Posterior cingulate gyrus (tissue), 11 donors: ENCODE data around the gene PLA2G10.
A peak's percentile ranks its signal among the peaks of the same experiment; 100 is the strongest.
"Not testable (repeated sequence)": the region's sequence is repeated elsewhere in the genome, so short reads cannot be mapped to it uniquely, and the experiment has no call there.

ENCODE experiments used
- DNase-seq, 10 donors: peaks; one replicate each; pipeline versions ENCODE4 v3.0.0 to v3.0.0-alpha.2; 2020 to 2021; ENCODE audit warnings: mixed read lengths in 3 of 10
- intact Hi-C: fragments of 100-400 bp; cut with DNase I; formaldehyde crosslinking; loops from one replicate; pipeline ENCODE4 v1.15.1; 2023

The PLA2G10 gene

DNA sequence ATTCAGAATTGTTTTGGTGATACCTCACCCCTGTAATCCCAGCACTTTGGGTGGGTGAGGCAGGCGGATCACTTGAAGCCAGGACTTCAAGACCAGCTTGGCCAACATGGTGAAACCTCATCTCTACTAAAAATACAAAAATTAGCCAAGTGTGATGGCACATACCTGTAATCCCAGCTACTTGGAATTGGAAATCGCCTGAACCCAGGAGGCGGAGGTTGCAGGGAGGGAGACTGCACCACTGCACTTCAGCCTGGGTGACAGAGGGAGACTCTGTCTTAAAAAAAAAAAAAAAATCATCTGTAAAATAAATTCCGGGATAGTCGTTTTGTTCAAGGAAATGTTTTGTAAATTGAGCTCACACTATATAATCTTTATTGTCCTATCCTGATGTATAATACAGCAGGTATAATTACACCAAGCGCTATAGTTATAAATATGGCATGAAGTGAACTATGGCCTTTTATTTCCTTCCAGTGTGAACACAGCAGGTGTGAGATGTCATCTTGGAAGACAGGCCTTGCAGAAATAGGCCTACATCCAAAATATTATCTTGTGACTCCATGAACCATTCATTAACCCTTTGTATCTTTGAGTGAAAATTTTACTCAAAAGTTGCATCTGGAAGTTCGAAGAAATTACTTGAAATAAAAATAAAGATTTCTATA, 25.4 kb downstream of the PLA2G10 start:
- intact Hi-C loops: no loop called here
- DNase-seq: peak in 1 of 10 donors; percentile 9

DNA sequence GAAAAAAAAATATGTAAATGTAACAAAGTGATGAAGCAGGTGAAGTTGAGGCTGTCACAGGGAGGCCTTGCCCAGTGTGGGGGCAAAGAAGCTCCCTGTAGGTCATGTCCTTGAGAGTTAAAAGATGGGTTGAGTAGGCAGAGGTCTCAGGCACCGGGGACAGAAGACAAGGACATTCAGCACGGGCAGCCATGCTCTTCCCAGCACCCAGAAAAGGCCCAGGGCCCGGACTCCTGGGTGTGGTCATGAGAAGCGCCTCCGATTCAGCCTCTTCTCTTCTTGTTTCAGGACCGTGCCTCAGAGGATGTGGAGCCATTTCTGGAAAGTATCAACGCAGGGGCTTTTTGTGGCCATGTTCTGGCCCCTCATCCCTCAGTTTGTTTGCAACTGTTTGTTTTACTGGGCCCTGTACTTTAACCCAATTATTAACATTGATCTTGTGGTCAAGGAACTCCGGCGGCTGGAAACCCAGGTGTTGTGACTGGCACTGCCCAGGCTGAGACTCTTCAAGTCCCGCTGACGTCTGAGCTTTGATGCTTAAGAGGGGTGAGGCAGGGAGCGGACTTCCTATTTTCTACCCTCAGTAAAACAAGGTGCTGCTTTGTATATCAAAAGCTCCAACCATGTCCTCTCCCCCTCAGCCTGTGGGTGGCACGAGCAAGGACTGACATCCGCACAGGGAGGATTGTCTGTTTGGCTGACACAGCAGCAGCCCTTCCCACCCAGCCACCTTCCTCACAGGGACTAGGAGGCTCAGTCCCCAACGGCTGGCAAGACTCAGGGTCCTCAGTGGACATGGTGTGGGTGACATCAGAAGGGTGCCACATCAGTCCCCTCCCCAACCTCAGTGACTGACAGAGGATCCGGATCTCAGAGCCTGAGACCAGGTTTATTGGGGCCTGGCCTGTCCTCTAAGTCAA, 26.5 kb downstream of the PLA2G10 start:
- intact Hi-C loops: no loop called here
- peak in 1 of 10 donors; percentile 57 for DNase-seq

- intact Hi-C loops: no loop called here
- no peak for DNase-seq
Observed at GRCh38 chr16:14658063-14658462, 36.0 kb downstream of the PLA2G10 start.

GRCh38 chr16:14652726-14653125, 41.4 kb downstream of the PLA2G10 start:
- DNase-seq: peak in 1 of 10 donors; percentile 44
- intact Hi-C loops: no loop called here

DNA sequence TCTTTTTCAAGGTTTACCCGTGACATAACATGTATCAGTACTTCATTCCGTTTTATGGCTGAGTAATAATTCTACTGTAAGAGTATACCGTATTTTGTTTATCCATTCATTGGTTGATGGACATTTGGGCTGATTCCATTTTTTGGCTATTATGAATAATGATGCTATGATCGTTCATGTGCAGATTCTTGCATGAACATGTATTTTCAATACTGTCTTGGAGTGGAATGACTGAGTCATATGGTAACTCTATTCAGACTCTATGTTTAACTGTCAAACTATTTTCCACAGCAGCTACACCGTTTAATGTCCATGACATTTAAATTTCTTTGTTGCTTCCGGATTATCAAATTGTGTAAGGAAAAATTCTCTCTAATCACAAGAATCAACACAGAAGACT, 43.5 kb downstream of the PLA2G10 start:
- no peak for DNase-seq
- intact Hi-C loops: no loop called here

GRCh38 chr16:14649816-14650215, 44.3 kb downstream of the PLA2G10 start:
- DNase-seq: peak in 2 of 10 donors; percentile 48 to 56
- intact Hi-C loops: no loop called here

GRCh38 chr16:14641926-14642325, 52.2 kb downstream of the PLA2G10 start:
- intact Hi-C loops: no loop called here
- peak in 2 of 10 donors; percentile 52 to 56 for DNase-seq

GRCh38 chr16:14641206-14641605, 52.9 kb downstream of the PLA2G10 start:
- DNase-seq: peak in 1 of 10 donors; percentile 36
- intact Hi-C loops: no loop called here

- DNase-seq: peak in 2 of 10 donors; percentile 1 to 11
- intact Hi-C loops: no loop called here
Observed at GRCh38 chr16:14640538-14640937, 53.6 kb downstream of the PLA2G10 start.

GRCh38 chr16:14636951-14637240, 57.2 kb downstream of the PLA2G10 start:
- intact Hi-C loops: loop anchor here (10.0 kb wide), 1 partner anchor 332 kb away; no protein-coding TSS in a partner anchor
- DNase-seq: not testable (repeated sequence)

DNA sequence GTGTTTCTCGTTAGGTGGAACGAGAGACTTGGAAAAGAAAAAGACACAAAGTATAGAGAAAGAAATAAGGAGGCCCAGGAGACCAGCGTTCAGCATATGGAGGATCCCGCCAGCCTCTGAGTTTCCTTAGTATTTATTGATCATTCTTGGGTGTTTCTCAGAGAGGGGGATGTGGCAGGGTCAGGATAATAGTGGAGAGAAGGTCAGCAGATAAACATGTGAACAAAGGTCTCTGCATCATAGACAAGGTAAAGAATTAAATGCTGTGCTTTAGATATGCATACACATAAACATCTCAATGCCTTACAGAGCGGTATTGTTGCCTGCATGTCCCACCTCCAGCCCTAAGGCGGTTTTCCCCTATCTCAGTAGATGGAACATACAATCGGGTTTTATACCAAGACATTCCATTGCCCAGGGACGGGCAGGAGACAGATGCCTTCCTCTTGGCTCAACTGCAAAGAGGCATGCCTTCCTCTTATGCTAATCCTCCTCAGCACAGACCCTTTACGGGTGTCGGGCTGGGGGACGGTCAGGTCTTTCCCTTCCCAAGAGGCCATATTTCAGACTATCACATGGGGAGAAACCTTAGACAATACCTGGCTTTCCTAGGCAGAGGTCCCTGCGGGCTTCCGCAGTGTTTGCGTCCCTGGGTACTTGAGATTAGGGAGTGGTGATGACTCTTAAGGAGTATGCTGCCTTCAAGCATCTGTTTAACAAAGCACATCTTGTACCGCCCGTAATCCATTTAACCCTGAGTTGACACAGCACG, 57.7 kb downstream of the PLA2G10 start:
- DNase-seq: peak in 2 of 10 donors; percentile 27 to 35
- intact Hi-C loops: loop anchor here (10.0 kb wide), 1 partner anchor 332 kb away; no protein-coding TSS in a partner anchor

DNA sequence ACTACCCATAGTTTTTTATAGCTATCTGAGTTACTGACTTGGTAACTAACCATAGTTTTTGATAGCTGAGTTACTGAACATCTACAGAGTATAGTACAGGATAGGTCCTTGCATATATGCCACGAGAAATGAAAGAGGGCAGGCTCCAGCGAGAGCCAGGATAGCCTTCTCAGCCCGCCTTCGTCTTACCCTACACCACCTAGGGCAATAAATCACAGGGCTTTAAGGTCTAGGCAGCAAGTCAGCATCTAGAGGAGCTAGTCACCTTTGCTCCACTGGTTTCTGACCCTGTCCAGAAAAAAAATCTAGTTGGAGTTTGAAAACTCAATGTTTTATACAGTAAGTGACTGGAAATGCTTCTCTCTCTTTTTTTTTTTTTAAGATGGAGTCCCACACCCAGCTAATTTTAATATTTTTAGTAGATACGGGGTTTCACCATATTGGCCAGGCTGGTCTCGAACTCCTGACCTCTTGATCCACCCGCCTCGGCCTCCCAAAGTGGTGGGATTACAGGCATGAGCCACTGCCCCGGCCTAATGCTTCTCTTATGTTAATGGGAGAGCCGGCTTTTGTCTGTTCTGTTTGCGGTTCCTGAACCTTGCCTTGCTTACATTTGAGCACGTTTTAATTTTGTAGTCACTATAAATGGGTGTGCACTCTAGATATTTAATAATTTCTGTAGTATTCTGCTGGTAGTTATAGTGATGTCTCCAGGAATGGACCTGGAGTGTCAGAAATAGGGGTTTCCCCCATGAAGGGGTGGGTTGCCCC, 58.5 kb downstream of the PLA2G10 start:
- peak in 1 of 10 donors; percentile 12 for DNase-seq
- intact Hi-C loops: loop anchor here (10.0 kb wide), 1 partner anchor 331 kb away; no protein-coding TSS in a partner anchor

DNA sequence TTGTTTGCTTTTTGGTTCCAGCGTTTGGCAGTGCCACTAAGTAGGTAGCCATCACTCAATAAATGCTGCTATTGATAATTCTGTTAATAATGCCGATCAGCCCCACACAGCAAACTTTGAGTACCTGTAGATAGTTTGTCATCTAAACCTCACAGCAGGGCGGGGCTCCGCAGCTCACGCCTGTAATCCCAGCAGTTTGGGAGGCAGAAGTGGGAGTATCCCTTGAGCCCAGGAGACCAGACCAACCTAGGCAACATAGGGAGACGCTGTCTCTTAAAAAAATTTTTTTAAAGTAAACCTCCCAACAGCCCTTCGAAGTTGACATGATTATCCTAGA, 59.8 kb downstream of the PLA2G10 start:
- peak in 1 of 10 donors; percentile 5 for DNase-seq
- intact Hi-C loops: loop anchor here (10.0 kb wide), 1 partner anchor 330 kb away; no protein-coding TSS in a partner anchor

DNA sequence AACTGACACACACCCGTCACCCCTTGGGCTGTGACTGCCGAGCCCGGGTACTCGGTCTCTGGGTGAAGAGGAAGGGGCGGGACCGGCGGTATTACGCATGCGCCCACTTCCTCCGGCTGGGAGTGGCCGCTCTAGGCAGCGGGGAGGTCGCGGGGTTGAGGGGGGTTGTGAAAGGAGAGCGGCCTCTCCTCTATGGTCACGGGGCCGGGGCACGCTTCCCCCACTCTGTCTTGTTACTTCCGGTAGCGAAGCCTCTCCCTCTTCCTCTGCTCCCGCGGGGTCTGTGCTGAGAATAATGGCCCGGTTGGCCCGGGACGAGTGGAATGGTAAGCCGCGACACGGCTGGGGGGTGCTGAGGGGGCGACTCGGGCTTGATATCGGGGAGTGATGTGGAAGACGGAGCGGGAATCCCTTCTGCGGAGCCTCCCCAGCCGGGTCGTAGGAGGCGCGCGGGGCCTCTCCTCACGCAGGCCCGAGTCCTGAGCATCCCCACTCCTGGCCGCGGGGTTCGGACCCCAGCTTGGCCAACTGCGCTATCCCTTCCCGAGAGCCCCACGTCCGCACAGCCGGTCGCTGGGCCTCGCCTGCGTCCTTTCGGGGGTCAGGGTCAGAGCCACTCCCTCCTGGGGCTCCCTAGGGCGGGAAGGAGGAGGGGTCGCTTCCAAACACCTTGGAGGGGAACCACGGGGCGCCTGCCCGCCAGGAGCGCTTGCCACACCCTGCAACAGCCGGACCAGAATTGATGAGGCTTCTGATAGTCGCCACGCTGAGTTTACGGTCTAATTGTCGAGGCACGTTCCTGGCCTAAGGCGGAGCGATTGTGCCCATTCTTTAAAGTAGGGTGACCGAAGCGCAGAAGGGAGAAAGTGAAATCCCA, 61.2 kb downstream of the PLA2G10 start, which contains the start of gene BFAR:
Gene BFAR, plus strand, starts transcription at position 259 of the 877 bp plus-strand sequence. CDS start 11,396 bp downstream, outside the sequence.
- intact Hi-C loops: loop anchor here (10.0 kb wide), 1 partner anchor 328 kb away; no protein-coding TSS in a partner anchor
- DNase-seq: peak; percentile 99 to 100 (median 99)

- peak in 1 of 10 donors; percentile 82 for DNase-seq
- intact Hi-C loops: loop anchor here (10.0 kb wide), 1 partner anchor 326 kb away; no protein-coding TSS in a partner anchor
Observed at GRCh38 chr16:14630620-14631330, 63.3 kb downstream of the PLA2G10 start.

DNA sequence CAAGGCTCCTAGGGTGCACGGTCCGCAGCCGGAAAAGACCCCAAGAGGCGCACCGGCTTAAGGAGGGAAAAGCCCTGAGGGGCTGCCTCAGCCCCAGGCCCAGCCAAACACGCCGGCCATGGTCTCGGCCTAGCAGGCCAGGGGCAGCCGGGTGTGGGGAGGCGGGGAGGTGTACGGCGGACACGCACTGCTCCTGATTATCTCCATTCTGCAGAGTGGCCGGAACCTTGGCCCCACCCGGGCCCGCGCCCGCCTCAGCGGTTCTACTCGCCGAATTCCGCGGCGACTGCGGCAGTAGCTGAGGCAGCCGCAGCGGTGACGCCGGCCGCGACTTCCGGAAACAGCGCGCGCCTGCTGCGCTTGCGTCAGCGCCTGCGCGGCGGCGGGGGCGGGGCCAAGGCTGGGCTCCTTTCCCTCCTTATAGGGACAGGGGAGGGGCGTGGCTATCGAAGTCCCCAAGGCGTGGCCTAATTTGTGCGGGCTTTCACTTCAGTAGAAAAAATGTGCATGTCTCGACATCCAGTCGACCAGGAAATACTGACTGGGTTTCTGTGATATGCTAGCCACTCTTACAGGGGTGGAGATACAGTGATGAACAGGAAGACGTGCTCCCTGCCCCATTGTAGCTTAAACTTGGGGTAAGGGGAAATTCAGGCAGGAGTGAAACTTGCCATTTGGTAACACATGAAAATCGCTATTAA, 64.0 kb downstream of the PLA2G10 start, which contains the start of gene PARN:
Gene PARN, minus strand, starts transcription at position 342 of the 701 bp plus-strand sequence. Its CDS starts 135 bp downstream, at position 207.
- intact Hi-C loops: loop anchor here (10.0 kb wide), 1 partner anchor 325 kb away; no protein-coding TSS in a partner anchor

GRCh38 chr16:14629612-14629918, 64.5 kb downstream of the PLA2G10 start:
- intact Hi-C loops: no loop called here
- peak in 1 of 10 donors; percentile 9 for DNase-seq

More for the DNA sequence above, 64.0 kb downstream of the PLA2G10 start, which contains the start of gene PARN:
- peak; percentile 88 to 99 (median 94) for DNase-seq
